ENCODE data around the gene STARD3NL. TPM values are rescaled to one million over a fixed set of nuclear protein-coding genes. Genes with fewer than 3 reads are reported as not detected.

The STARD3NL gene
- total and polyA plus RNA-seq, 2 experiments from 2014 or later, result 55.1 to 55.3 TPM

- Mint-ChIP-seq H3K27me3 (ENCODE audit: insufficient read depth, low read depth, poor library complexity) (no peaks in the 10 kb centered on the region), H3K4me1 (no peaks in the 10 kb centered on the region), H3K9me3 (no peaks in the 10 kb centered on the region), H3K27ac (no peak overlapping the region), H3K4me3 (no peak overlapping the region), H3K36me3 (ENCODE audit: low read depth) (no peaks in the 10 kb centered on the region)
- Histone ChIP-seq H3K27me3 (ENCODE audit: insufficient read depth) (no peaks in the 10 kb centered on the region), H3K4me2 (no peak overlapping the region), H3K4me3 (no peak overlapping the region), H3K9me2 (ENCODE audit: insufficient read depth) (no peaks in the 10 kb centered on the region), H3K4me1 (ENCODE audit: insufficient read depth) (no peaks in the 10 kb centered on the region), H4K20me1 (replicated peaks; ENCODE audit: insufficient read depth) (no peaks in the 10 kb centered on the region), H3K36me3 (ENCODE audit: insufficient read depth) (no peaks in the 10 kb centered on the region), H3K27ac (ENCODE audit: low read depth) (no peak overlapping the region), H3K79me2 (replicated peaks; ENCODE audit: insufficient read depth) (no peaks in the 10 kb centered on the region), H3F3A (replicated peaks; ENCODE audit: low read depth) (no peaks in the 10 kb centered on the region), H2AFZ (peak overlapping the region; percentile 74)
- no peak for TF ChIP-seq STAT1 (IDR thresholded peaks at IDR 0.05; ENCODE audit: unreplicated experiment)
- no peak for TF ChIP-seq ZNF114 (CRISPR knock-in tag; IDR thresholded peaks at IDR 0.05)
- TF ChIP-seq REST (IDR thresholded peaks at IDR 0.05; ENCODE audit: unreplicated experiment), result no peak
- TF ChIP-seq POLR2AphosphoS5 (IDR thresholded peaks at IDR 0.05; ENCODE audit: low read depth), result no peak
- TF ChIP-seq EZH2 (IDR thresholded peaks at IDR 0.05; ENCODE audit: low read depth, unreplicated experiment), result no peak
- TF ChIP-seq JUNB (IDR thresholded peaks at IDR 0.05; ENCODE audit: unreplicated experiment), result no peak
- no peak for TF ChIP-seq NANOG (IDR thresholded peaks at IDR 0.05; ENCODE audit: borderline replicate concordance)
- TF ChIP-seq ZNF331 (CRISPR knock-in tag; IDR thresholded peaks at IDR 0.05; ENCODE audit: low read depth), result no peak
- DNase-seq (ENCODE audit: low spot score) (no peak), ATAC-seq (no peak)
Measured at GRCh38 chr7:38244516-38244915, 66.5 kb downstream of the STARD3NL start.

GRCh38 chr7:38245409-38245977, 67.4 kb downstream of the STARD3NL start:
- no peaks in the 10 kb centered on the region for H4K20me1 ChIP-seq (replicated peaks; ENCODE audit: insufficient read depth)
- H3K27ac ChIP-seq (ENCODE audit: low read depth), result no peak overlapping the region
- H3K9me2 ChIP-seq (ENCODE audit: insufficient read depth), result no peaks in the 10 kb centered on the region
- no peak overlapping the region for H2AFZ ChIP-seq
- no peaks in the 10 kb centered on the region for H3K36me3 Mint-ChIP-seq (ENCODE audit: low read depth)
- no peak overlapping the region for H3K4me3 ChIP-seq
- no peak overlapping the region for H3K27ac Mint-ChIP-seq
- H3K4me1 ChIP-seq (ENCODE audit: insufficient read depth), result no peaks in the 10 kb centered on the region
- no peaks in the 10 kb centered on the region for H3K79me2 ChIP-seq (replicated peaks; ENCODE audit: insufficient read depth)
- H3K9me3 Mint-ChIP-seq, result no peaks in the 10 kb centered on the region
- no peaks in the 10 kb centered on the region for H3K27me3 Mint-ChIP-seq (ENCODE audit: insufficient read depth, low read depth, poor library complexity)
- H3F3A ChIP-seq (replicated peaks; ENCODE audit: low read depth), result no peaks in the 10 kb centered on the region
- H3K4me3 Mint-ChIP-seq, result no peak overlapping the region
- no peaks in the 10 kb centered on the region for H3K27me3 ChIP-seq (ENCODE audit: insufficient read depth)
- H3K4me2 ChIP-seq, result no peak overlapping the region
- DNase-seq (ENCODE audit: low spot score) (no peak), ATAC-seq (no peak)
- H3K36me3 ChIP-seq (ENCODE audit: insufficient read depth), result no peaks in the 10 kb centered on the region
- H3K4me1 Mint-ChIP-seq, result no peaks in the 10 kb centered on the region
- TF ChIP-seq JUNB (IDR thresholded peaks at IDR 0.05; ENCODE audit: unreplicated experiment) (no peak), CTCF (conservative IDR thresholded peaks at IDR 0.05; ENCODE audit: low read depth in 2 of 2) (no peak), REST (IDR thresholded peaks at IDR 0.05; ENCODE audit: unreplicated experiment) (no peak), NANOG (IDR thresholded peaks at IDR 0.05; ENCODE audit: borderline replicate concordance) (no peak), ZNF114 (CRISPR knock-in tag; IDR thresholded peaks at IDR 0.05) (no peak), ZNF331 (CRISPR knock-in tag; IDR thresholded peaks at IDR 0.05; ENCODE audit: low read depth) (no peak), EZH2 (IDR thresholded peaks at IDR 0.05; ENCODE audit: low read depth, unreplicated experiment) (no peak)
